Neuron (in vitro differentiated cells): ENCODE data around the gene ANO4.

ENCODE experiments used
- H2AFZ ChIP-seq: one replicate; pipeline ENCODE4 v1.6.1; 2013; ENCODE audit warnings: low read depth, mild to moderate bottlenecking, inconsistent platforms, low read length, moderate library complexity
- H3K27me3 ChIP-seq: one replicate; pipeline ENCODE4 v1.6.1; 2013; ENCODE audit warnings: low read length; ENCODE audit not compliant: insufficient read depth
- H3K36me3 ChIP-seq: one replicate; pipeline ENCODE4 v1.6.1; 2013; ENCODE audit warnings: low read length; ENCODE audit not compliant: insufficient read depth
- H3K4me1 ChIP-seq: one replicate; pipeline ENCODE4 v1.6.1; 2013; ENCODE audit warnings: low read length; ENCODE audit not compliant: insufficient read depth
- H3K4me3 ChIP-seq: 2 replicates; pipeline ENCODE4 v1.5.1; 2013; ENCODE audit warnings: mild to moderate bottlenecking, low read length, moderate library complexity
- H3K9me3 ChIP-seq: one replicate; pipeline ENCODE4 v1.6.1; 2013; ENCODE audit warnings: low read length

ANO4 gene

GRCh38 chr12:100795174-100795799 lies 711 bp downstream of the ANO4 start:
- Histone ChIP-seq H3K9me3 (no peaks in the 10 kb centered on the region), H3K36me3 (no peaks in the 10 kb centered on the region), H3K4me1 (peaks cover 21% of the 10 kb centered on the region), H2AFZ (peak overlapping the region; percentile 76), H3K27me3 (peaks cover 4% of the 10 kb centered on the region), H3K4me3 (peak overlapping the region; percentile 50)

GRCh38 chr12:100795800-100796179 lies 1.2 kb downstream of the ANO4 start:
- H3K4me3 ChIP-seq = no peak overlapping the region

GRCh38 chr12:100796621-100797020 lies 2.0 kb downstream of the ANO4 start:
- H3K36me3 ChIP-seq = no peaks in the 10 kb centered on the region
- H3K27me3 ChIP-seq = peaks cover 4% of the 10 kb centered on the region
- peaks cover 21% of the 10 kb centered on the region for H3K4me1 ChIP-seq
- no peaks in the 10 kb centered on the region for H3K9me3 ChIP-seq
- no peak overlapping the region for H2AFZ ChIP-seq
- H3K4me3 ChIP-seq = no peak overlapping the region

More at GRCh38 chr12:100795800-100796179, 1.2 kb downstream of the ANO4 start:
- no peaks in the 10 kb centered on the region for H3K36me3 ChIP-seq
- peaks cover 4% of the 10 kb centered on the region for H3K27me3 ChIP-seq
- H3K4me1 ChIP-seq = peaks cover 21% of the 10 kb centered on the region
- no peaks in the 10 kb centered on the region for H3K9me3 ChIP-seq
- H2AFZ ChIP-seq = no peak overlapping the region

- Histone ChIP-seq H3K9me3 (no peaks in the 10 kb centered on the region), H2AFZ (no peak overlapping the region), H3K27me3 (peaks cover 4% of the 10 kb centered on the region), H3K4me1 (peaks cover 21% of the 10 kb centered on the region), H3K36me3 (no peaks in the 10 kb centered on the region), H3K4me3 (no peak overlapping the region)
Measured at GRCh38 chr12:100797246-100797645, 2.7 kb downstream of the ANO4 start.

- H3K36me3 ChIP-seq = no peaks in the 10 kb centered on the region
- H3K4me1 ChIP-seq = peaks cover 21% of the 10 kb centered on the region
- no peak overlapping the region for H2AFZ ChIP-seq
- H3K27me3 ChIP-seq = peaks cover 4% of the 10 kb centered on the region
- no peaks in the 10 kb centered on the region for H3K9me3 ChIP-seq
- H3K4me3 ChIP-seq = no peak overlapping the region
Measured at GRCh38 chr12:100797786-100798185, 3.2 kb downstream of the ANO4 start.

GRCh38 chr12:100798286-100799160 lies 3.9 kb downstream of the ANO4 start:
- Histone ChIP-seq H3K27me3 (peaks cover 4% of the 10 kb centered on the region), H3K9me3 (no peaks in the 10 kb centered on the region), H3K4me3 (no peak overlapping the region), H2AFZ (no peak overlapping the region), H3K4me1 (peaks cover 21% of the 10 kb centered on the region), H3K36me3 (no peaks in the 10 kb centered on the region)

- Histone ChIP-seq H2AFZ (no peak overlapping the region), H3K27me3 (no peaks in the 10 kb centered on the region), H3K4me3 (no peak overlapping the region), H3K4me1 (peaks cover 14% of the 10 kb centered on the region), H3K36me3 (no peaks in the 10 kb centered on the region), H3K9me3 (no peaks in the 10 kb centered on the region)
Measured at GRCh38 chr12:100799770-100800169, 5.2 kb downstream of the ANO4 start.

GRCh38 chr12:100800723-100801122 lies 6.1 kb downstream of the ANO4 start:
- Histone ChIP-seq H2AFZ (no peak overlapping the region), H3K4me3 (no peak overlapping the region), H3K4me1 (peaks cover 7% of the 10 kb centered on the region), H3K9me3 (no peaks in the 10 kb centered on the region), H3K36me3 (no peaks in the 10 kb centered on the region), H3K27me3 (no peaks in the 10 kb centered on the region)

- Histone ChIP-seq H3K4me1 (peaks cover 7% of the 10 kb centered on the region), H2AFZ (no peak overlapping the region), H3K27me3 (no peaks in the 10 kb centered on the region), H3K4me3 (no peak overlapping the region), H3K36me3 (no peaks in the 10 kb centered on the region), H3K9me3 (no peaks in the 10 kb centered on the region)
Measured at GRCh38 chr12:100801320-100801719, 6.7 kb downstream of the ANO4 start.

GRCh38 chr12:100808777-100809176 lies 14.2 kb downstream of the ANO4 start:
- Histone ChIP-seq H3K9me3 (no peaks in the 10 kb centered on the region), H3K4me3 (no peak overlapping the region), H2AFZ (no peak overlapping the region), H3K4me1 (no peaks in the 10 kb centered on the region), H3K27me3 (no peaks in the 10 kb centered on the region), H3K36me3 (no peaks in the 10 kb centered on the region)

GRCh38 chr12:100820314-100820713 lies 25.7 kb downstream of the ANO4 start:
- Histone ChIP-seq H3K4me3 (no peak overlapping the region), H3K36me3 (no peaks in the 10 kb centered on the region), H3K4me1 (no peaks in the 10 kb centered on the region), H3K27me3 (no peaks in the 10 kb centered on the region), H2AFZ (no peak overlapping the region), H3K9me3 (no peaks in the 10 kb centered on the region)

GRCh38 chr12:100823963-100824362 lies 29.4 kb downstream of the ANO4 start:
- Histone ChIP-seq H3K36me3 (no peaks in the 10 kb centered on the region), H3K4me1 (no peaks in the 10 kb centered on the region), H3K4me3 (no peak overlapping the region), H2AFZ (no peak overlapping the region), H3K27me3 (no peaks in the 10 kb centered on the region), H3K9me3 (no peaks in the 10 kb centered on the region)

GRCh38 chr12:100824476-100824875 lies 29.9 kb downstream of the ANO4 start:
- H3K4me3 ChIP-seq = no peak overlapping the region
- no peaks in the 10 kb centered on the region for H3K36me3 ChIP-seq
- no peak overlapping the region for H2AFZ ChIP-seq
- H3K27me3 ChIP-seq = no peaks in the 10 kb centered on the region
- H3K9me3 ChIP-seq = no peaks in the 10 kb centered on the region
- H3K4me1 ChIP-seq = no peaks in the 10 kb centered on the region
